HG02840 (cell line): Measurements from ENCODE around the gene LRRC36.

ENCODE experiments used
- ATAC-seq: cut with Tn5 transposase; IDR thresholded peaks from one replicate; pipeline ENCODE4 v1.9.1; 2021; ENCODE audit warnings: mild to moderate bottlenecking, moderate library complexity, moderate number of reproducible peaks; ENCODE audit not compliant: unreplicated experiment, low FRiP score

The LRRC36 gene

GRCh38 chr16:67326472-67327309, at the start of gene LRRC36, which contains the start of gene KCTD19:
LRRC36 (plus strand) TSS chr16:67326815; CDS start chr16:67326863, 48 bp downstream.
KCTD19 (minus strand) TSS chr16:67326741; CDS start chr16:67326707, 34 bp downstream.
- no peak for ATAC-seq

- no peak for ATAC-seq
These were observed 49.2 kb upstream of the LRRC36 start for GRCh38 chr16:67277294-67277998.

- ATAC-seq: no peak
These were observed 48.4 kb upstream of the LRRC36 start for GRCh38 chr16:67277999-67278772.

- ATAC-seq: no peak
These were observed 47.8 kb upstream of the LRRC36 start for GRCh38 chr16:67278773-67279295.

- no peak for ATAC-seq
These were observed 47.1 kb upstream of the LRRC36 start, which contains the start of gene PLEKHG4 for GRCh38 chr16:67279296-67280089. PLEKHG4 (plus strand) TSS chr16:67279532; CDS start chr16:67280045, 513 bp downstream.

- ATAC-seq: no peak
These were observed 46.3 kb upstream of the LRRC36 start for GRCh38 chr16:67280090-67281015.

- ATAC-seq: no peak
These were observed 44.8 kb upstream of the LRRC36 start for GRCh38 chr16:67281536-67282446.

GRCh38 chr16:67282447-67282805, 44.2 kb upstream of the LRRC36 start:
- no peak for ATAC-seq

- no peak for ATAC-seq
These were observed 43.4 kb upstream of the LRRC36 start for GRCh38 chr16:67283039-67283825.

- ATAC-seq: no peak
These were observed 42.6 kb upstream of the LRRC36 start for GRCh38 chr16:67283826-67284555.

GRCh38 chr16:67284699-67285646, 41.6 kb upstream of the LRRC36 start:
- no peak for ATAC-seq

GRCh38 chr16:67286441-67287235, 40.0 kb upstream of the LRRC36 start:
- no peak for ATAC-seq

- ATAC-seq: no peak
These were observed 38.7 kb upstream of the LRRC36 start for GRCh38 chr16:67287960-67288359.

GRCh38 chr16:67291461-67291860, 35.2 kb upstream of the LRRC36 start:
- no peak for ATAC-seq
